Stimulated activated CD4-positive, alpha-beta T cell treated with anti-CD3 and anti-CD28 coated beads, Interleukin-12 subunit alpha, Interleukin-12 subunit beta, amount 100 ng/mL, for 24 hours (primary cell): Measurements from ENCODE around the gene TRPM4.

Source experiments
- DNase-seq, 2 experiments: peaks; one replicate each; pipeline ENCODE4 v3.0.0-alpha.2; 2020; ENCODE audit warnings: low read depth in 2 of 2

The TRPM4 gene

GRCh38 chr19:49231804-49232203 is 74.2 kb downstream of the TRPM4 start:
- no peak for DNase-seq

DNA sequence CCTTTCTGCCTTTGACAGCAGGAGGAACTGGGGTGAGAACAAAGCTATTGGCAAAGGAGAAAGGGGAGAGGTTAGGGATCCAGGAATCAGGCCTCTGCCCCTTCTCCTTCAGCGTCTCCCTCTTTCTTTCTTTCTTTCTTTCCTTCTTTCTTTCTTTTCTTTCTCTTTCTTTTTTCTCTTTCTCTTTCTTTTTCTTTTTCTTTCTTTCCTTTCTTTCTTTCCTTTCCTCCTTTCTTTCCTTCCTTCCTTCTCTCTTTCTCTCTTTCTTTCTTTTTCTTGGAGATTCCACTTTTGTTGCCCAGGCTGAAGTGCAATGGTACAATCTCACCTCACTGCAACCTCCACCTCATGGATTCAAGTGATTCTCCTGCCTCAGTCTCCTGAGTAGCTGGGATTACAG is 75.6 kb downstream of the TRPM4 start:
- DNase-seq = no peak

GRCh38 chr19:49241769-49242168 is 84.2 kb downstream of the TRPM4 start:
- DNase-seq = no peak

- no peak for DNase-seq
Measured at GRCh38 chr19:49243129-49243528, 85.5 kb downstream of the TRPM4 start.

DNA sequence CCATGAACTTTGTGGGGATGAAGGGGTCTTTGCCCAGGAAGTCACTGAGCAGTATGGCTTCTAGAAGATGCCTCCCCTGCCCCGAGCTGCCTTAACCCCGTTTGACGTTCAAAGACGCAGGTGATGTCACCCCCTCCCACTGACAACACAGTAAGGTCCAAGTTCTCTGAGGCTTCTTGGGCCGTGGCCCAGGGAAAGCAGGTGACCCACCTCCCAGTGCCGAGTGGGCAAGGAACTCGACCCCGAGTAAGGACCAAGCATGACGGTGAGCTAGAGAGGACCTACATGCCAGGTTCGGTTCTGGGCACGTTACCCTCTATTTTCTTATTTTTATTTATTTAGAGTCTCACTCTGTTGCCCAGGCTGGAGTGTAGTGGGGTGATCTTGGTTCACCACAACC is 86.1 kb downstream of the TRPM4 start:
- no peak for DNase-seq

GRCh38 chr19:49244256-49244655 is 86.7 kb downstream of the TRPM4 start:
- DNase-seq = no peak

DNA sequence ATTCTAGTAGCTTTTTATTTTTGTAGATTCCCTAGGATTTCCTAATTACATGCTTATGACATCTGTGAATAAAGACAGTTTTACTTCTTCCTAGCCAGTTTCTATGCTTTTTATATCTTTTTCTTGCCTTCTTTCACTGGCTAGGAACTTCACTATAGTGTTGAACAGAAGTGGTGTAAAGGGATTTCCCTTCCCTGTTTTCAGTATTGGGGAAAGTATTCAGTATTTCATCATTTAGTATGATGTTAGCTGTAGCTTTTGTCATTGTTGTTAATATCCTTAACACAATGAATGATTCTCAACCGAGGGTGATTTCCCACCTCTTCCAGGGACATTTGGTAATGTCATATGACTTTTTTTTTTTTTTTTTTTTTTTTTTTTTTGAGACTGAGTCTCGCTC is 90.1 kb downstream of the TRPM4 start:
- no peak for DNase-seq

GRCh38 chr19:49249933-49250332 is 92.3 kb downstream of the TRPM4 start:
- DNase-seq = no peak

GRCh38 chr19:49255674-49256073 is 98.1 kb downstream of the TRPM4 start:
- no peak for DNase-seq

- no peak for DNase-seq
Measured at GRCh38 chr19:49256691-49257090, 99.1 kb downstream of the TRPM4 start.
